Measurements from ENCODE around the gene IL32. TPM values are rescaled to one million over a fixed set of nuclear protein-coding genes. Genes with fewer than 3 reads are reported as not detected.

The IL32 gene
- total and polyA plus RNA-seq, 2 donors (not counting 1 experiment from before 2014, with no cell fraction given) = 2.0 to 2.3 TPM

DNA sequence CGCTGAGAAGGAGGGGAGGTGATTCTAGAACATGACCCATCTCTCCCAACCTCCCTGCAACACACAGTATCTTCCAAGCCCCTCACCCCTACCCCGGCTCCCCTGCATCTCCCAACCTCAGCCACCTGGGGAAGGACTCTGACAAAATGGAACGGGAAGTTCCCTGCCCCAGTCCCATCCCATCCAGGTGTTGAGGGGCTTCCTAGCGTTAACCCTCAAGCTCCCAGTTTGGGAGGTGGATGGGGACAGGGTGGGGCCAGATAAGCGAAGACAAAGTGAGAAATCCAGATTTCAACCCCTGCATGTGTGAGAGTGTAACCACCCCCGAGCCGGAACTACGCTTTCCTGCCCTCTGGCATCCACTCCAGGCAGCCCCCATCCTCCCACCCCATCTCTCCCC lies 31.8 kb downstream of the IL32 start:
- Histone ChIP-seq H3K36me3 (replicated peaks in 1 of 2; ENCODE audit: control extremely low read depth in 1 of 2, control insufficient read depth in 1 of 2, extremely low read depth in 1 of 2, insufficient read depth in 2 of 2, low read length in 1 of 2) (no peaks in the 10 kb centered on the region), H2AFZ (ENCODE audit: insufficient read depth, low read depth, low read length, poor library complexity, severe bottlenecking) (no peak overlapping the region), H3K9me3 (ENCODE audit: control extremely low read depth in 1 of 3, control insufficient read depth in 2 of 3, insufficient read depth in 1 of 3, low read length in 2 of 3) (peaks cover 0 to 4% (median 0%) of the 10 kb centered on the region in 3 donors), H3K9ac (ENCODE audit: low read length) (no peak overlapping the region), H3K27me3 (replicated peaks in 1 of 4; ENCODE audit: control extremely low read depth in 1 of 4, control insufficient read depth in 3 of 4, insufficient read depth in 4 of 4, low read length in 3 of 4) (no peaks in the 10 kb centered on the region), H3K4me3 (ENCODE audit: control extremely low read depth in 1 of 5, extremely low read depth in 1 of 5, insufficient read depth in 1 of 5, low read depth in 2 of 5, low read length in 4 of 5) (no peak overlapping the region), H3K4me2 (replicated peaks; ENCODE audit: low read depth, low read length, poor library complexity, severe bottlenecking) (no peak overlapping the region), H3K4me1 (ENCODE audit: control insufficient read depth in 2 of 2, insufficient read depth in 2 of 2, low read length in 2 of 2) (peaks cover 24 to 38% of the 10 kb centered on the region in 2 donors), H4K20me1 (ENCODE audit: control insufficient read depth, insufficient read depth, low read length, poor library complexity, severe bottlenecking) (no peaks in the 10 kb centered on the region), H3K79me2 (ENCODE audit: control insufficient read depth, insufficient read depth, low read length) (no peaks in the 10 kb centered on the region), H3K27ac (ENCODE audit: low read length in 2 of 2) (no peak overlapping the region)
- POLR2A ChIA-PET = interaction anchor here (0.6 to 0.7 kb wide), 2 partner anchors 30 to 67 kb away, joined by 3 to 9 read pairs; no protein-coding TSS in a partner anchor
- CTCF ChIA-PET = interaction anchor here (1.3 to 12.2 kb wide), 4 partner anchors 21 to 37 kb away, joined by 5 to 238 read pairs (median 22); partner anchors contain the start of gene ZNF213
- intact Hi-C loops (cut with micrococcal nuclease) = loop anchor here (2.0 kb wide), 1 partner anchor 20 kb away; no protein-coding TSS in a partner anchor
- peaks cover 36% of the 10 kb centered on the region for H3K4me1 Mint-ChIP-seq
- H3K27ac Mint-ChIP-seq = peak overlapping the region; percentile 50
- no peaks in the 10 kb centered on the region for H3K9me3 Mint-ChIP-seq (ENCODE audit: insufficient read depth)
- DNase-seq (no peak), ATAC-seq (ENCODE audit: low read depth) (no peak)
- TF ChIP-seq, protein P1, sequence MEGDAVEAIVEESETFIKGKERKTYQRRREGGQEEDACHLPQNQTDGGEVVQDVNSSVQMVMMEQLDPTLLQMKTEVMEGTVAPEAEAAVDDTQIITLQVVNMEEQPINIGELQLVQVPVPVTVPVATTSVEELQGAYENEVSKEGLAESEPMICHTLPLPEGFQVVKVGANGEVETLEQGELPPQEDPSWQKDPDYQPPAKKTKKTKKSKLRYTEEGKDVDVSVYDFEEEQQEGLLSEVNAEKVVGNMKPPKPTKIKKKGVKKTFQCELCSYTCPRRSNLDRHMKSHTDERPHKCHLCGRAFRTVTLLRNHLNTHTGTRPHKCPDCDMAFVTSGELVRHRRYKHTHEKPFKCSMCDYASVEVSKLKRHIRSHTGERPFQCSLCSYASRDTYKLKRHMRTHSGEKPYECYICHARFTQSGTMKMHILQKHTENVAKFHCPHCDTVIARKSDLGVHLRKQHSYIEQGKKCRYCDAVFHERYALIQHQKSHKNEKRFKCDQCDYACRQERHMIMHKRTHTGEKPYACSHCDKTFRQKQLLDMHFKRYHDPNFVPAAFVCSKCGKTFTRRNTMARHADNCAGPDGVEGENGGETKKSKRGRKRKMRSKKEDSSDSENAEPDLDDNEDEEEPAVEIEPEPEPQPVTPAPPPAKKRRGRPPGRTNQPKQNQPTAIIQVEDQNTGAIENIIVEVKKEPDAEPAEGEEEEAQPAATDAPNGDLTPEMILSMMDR (IDR thresholded peaks at IDR 0.05) = no peak
- no peak for TF ChIP-seq EZH2 (IDR thresholded peaks at IDR 0.05; ENCODE audit: borderline replicate concordance, insufficient read depth, low read depth, low read length, poor library complexity, severe bottlenecking)
- WGBS (ENCODE audit: insufficient coverage) = 80% methylated on average over 3 of the region's 8 CpGs
- H3K4me3 Mint-ChIP-seq = no peak overlapping the region
- no peaks in the 10 kb centered on the region for H3K27me3 Mint-ChIP-seq
